ENCODE data around the gene RAD51B.

Gene RAD51B

DNA sequence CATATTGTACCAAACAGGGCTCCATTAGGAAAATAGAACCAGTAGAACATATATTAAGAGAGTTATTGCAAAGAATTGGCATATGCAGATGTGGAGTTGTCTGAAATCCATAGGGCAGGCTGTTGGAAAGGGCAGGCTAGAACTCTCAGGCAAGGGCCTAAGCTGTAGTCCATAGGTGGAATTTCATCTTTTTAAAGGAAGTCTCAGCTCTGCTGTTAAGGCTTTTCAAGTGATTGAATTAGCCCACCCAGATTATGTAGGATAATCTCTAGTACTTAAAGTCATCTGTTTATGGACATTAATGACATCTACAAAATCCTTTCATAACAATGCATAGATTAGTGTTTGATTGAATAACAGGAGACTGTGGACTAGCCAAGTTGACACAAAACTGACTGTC lies 59.4 kb downstream of the RAD51B start:
- Histone ChIP-seq H3K4me3 (ENCODE audit: low read depth, low read length) (no peak overlapping the region), H3K36me3 (replicated peaks) (no peaks in the 10 kb centered on the region), H3K27me3 (replicated peaks) (no peaks in the 10 kb centered on the region), H3K27ac (no peak overlapping the region)
- TF ChIP-seq, protein P1, sequence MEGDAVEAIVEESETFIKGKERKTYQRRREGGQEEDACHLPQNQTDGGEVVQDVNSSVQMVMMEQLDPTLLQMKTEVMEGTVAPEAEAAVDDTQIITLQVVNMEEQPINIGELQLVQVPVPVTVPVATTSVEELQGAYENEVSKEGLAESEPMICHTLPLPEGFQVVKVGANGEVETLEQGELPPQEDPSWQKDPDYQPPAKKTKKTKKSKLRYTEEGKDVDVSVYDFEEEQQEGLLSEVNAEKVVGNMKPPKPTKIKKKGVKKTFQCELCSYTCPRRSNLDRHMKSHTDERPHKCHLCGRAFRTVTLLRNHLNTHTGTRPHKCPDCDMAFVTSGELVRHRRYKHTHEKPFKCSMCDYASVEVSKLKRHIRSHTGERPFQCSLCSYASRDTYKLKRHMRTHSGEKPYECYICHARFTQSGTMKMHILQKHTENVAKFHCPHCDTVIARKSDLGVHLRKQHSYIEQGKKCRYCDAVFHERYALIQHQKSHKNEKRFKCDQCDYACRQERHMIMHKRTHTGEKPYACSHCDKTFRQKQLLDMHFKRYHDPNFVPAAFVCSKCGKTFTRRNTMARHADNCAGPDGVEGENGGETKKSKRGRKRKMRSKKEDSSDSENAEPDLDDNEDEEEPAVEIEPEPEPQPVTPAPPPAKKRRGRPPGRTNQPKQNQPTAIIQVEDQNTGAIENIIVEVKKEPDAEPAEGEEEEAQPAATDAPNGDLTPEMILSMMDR (IDR thresholded peaks at IDR 0.05; ENCODE audit: low read depth, low read length, missing control alignments) = no peak
- no peak for DNase-seq
- in situ Hi-C loops (cut with HindIII; ENCODE audit: low pct_ligation_motif_present, low sequenced_read_pairs) = no loop called here

DNA sequence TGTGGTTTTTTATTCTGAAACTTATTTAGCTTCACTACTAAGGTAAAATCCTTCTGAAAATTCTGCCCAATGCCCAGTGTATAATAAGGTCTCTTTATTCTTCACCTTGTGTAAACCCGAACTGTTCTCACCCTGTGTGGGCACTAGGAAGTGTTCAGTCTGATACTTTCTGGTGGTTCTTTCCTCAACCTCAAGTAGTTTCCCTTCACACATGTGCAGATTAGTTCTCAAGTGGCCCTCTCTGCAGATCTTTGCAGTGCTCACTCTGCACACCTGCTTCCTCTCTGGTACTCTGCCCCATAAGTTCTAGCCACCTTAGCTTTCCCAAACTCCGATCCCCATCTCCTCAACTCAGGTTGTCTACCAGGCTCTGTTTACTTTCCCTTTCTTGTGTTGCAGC lies 61.6 kb downstream of the RAD51B start:
- no peak overlapping the region for H3K27ac ChIP-seq

DNA sequence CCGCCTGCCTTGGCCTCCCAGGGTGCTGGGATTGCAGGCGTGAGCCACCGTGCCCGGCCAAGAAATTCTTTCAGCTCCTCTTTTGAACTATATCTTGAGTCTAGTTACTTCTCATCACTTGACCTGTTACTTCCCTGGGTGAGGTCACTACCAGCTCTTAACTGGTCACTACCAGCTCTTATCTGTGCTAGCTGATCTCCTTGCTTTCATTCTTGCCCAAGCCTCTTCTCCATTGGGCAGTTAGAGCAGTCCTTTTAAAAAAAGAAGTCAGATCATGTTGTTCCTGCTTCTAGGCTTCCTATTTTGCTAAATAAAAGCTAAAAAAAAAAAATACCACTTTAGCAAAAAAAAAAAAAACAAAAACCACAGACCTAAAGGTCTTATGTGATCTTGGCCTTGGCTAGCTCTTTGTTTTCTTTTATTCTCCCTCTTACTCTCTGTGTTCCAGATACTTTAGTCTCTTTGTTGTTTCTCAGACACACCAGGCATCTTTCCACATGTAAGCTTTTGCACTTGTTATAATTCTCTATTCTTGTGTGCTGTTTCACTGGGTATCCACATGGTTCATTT lies 63.5 kb downstream of the RAD51B start:
- Histone ChIP-seq H3K4me3 (ENCODE audit: low read depth, low read length) (no peak overlapping the region), H3K27me3 (replicated peaks) (no peaks in the 10 kb centered on the region), H3K36me3 (replicated peaks) (no peaks in the 10 kb centered on the region), H3K27ac (no peak overlapping the region)
- no peak for DNase-seq
- TF ChIP-seq, protein P1 (IDR thresholded peaks at IDR 0.05; ENCODE audit: low read depth, low read length, missing control alignments) = no peak
- in situ Hi-C loops (cut with HindIII; ENCODE audit: low pct_ligation_motif_present, low sequenced_read_pairs) = no loop called here

More for the DNA sequence above, 61.6 kb downstream of the RAD51B start:
- Histone ChIP-seq H3K36me3 (replicated peaks) (no peaks in the 10 kb centered on the region), H3K27me3 (replicated peaks) (no peaks in the 10 kb centered on the region), H3K4me3 (ENCODE audit: low read depth, low read length) (no peak overlapping the region)
- DNase-seq = no peak
- TF ChIP-seq, protein P1 (IDR thresholded peaks at IDR 0.05; ENCODE audit: low read depth, low read length, missing control alignments) = no peak
- in situ Hi-C loops (cut with HindIII; ENCODE audit: low pct_ligation_motif_present, low sequenced_read_pairs) = no loop called here

DNA sequence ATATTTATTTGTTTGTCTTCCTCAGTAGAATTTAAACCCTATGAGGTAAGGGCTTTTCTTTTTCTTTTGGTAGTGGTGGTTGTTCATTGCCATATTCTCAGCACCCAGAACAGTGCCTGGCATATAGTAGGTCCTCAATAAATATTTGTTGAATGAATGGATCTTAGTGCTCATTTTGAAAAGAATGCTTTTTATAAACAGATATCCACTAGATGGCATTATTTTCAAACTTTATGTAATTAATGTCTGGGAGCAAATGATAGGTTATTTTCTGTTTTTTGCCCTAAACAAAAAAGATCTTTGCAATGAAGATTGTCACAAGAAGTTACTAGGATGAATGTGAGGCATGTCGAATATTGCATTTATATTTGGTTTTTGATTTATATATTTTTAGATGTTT lies 64.1 kb downstream of the RAD51B start:
- H3K27ac ChIP-seq = no peak overlapping the region
- no peak for DNase-seq
- in situ Hi-C loops (cut with HindIII; ENCODE audit: low pct_ligation_motif_present, low sequenced_read_pairs) = no loop called here

DNA sequence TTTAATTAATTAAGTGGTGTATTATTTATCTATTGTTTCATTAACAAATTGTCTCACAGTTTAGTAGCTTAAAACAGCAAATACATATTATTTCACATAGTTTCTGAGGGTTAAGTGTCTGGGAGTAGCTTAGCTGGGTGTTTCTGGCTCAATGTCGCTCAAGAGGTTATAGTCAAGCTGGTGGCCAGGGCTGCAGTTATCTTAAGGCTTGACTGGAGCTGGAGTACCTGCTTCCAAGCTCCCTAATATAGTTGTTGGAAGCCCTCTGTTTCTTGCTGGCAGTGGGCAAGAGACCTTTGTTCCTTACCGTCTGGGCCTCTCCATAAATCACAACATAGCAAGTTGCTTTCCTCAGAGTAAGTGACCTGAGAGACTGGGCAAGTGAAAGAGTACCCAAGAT lies 66.6 kb downstream of the RAD51B start:
- TF ChIP-seq, protein P1 (IDR thresholded peaks at IDR 0.05; ENCODE audit: low read depth, low read length, missing control alignments) = no peak
- in situ Hi-C loops (cut with HindIII; ENCODE audit: low pct_ligation_motif_present, low sequenced_read_pairs) = no loop called here
- no peaks in the 10 kb centered on the region for H3K27me3 ChIP-seq (replicated peaks)
- no peak overlapping the region for H3K27ac ChIP-seq
- no peak overlapping the region for H3K4me3 ChIP-seq (ENCODE audit: low read depth, low read length)
- H3K36me3 ChIP-seq (replicated peaks) = no peaks in the 10 kb centered on the region
- DNase-seq = no peak

More for the DNA sequence above, 64.1 kb downstream of the RAD51B start:
- TF ChIP-seq, protein P1 (IDR thresholded peaks at IDR 0.05; ENCODE audit: low read depth, low read length, missing control alignments) = no peak
- no peak overlapping the region for H3K4me3 ChIP-seq (ENCODE audit: low read depth, low read length)
- no peaks in the 10 kb centered on the region for H3K27me3 ChIP-seq (replicated peaks)
- no peaks in the 10 kb centered on the region for H3K36me3 ChIP-seq (replicated peaks)

DNA sequence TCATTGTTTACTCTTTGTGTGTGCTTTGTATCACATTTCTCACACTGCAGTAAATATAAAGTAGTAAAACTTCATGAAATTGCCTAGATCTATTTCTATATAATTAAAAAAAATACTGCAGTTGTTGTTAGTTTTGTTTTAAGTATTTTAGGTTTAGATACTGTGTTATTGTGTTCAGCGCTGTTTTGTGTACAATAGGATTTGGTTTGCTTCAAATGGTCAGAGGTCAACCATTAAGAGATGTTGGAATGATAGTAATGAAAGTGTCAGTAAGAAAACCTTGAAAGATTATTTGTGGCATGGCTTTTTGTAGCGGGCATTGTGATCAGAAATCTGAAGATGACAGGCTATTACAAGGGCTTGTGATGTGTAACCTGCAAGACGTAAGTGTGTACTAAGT lies 67.9 kb downstream of the RAD51B start:
- no peak overlapping the region for H3K27ac ChIP-seq
- in situ Hi-C loops (cut with HindIII; ENCODE audit: low pct_ligation_motif_present, low sequenced_read_pairs) = no loop called here
- no peaks in the 10 kb centered on the region for H3K36me3 ChIP-seq (replicated peaks)
- no peaks in the 10 kb centered on the region for H3K27me3 ChIP-seq (replicated peaks)
- DNase-seq = no peak
- H3K4me3 ChIP-seq (ENCODE audit: low read depth, low read length) = no peak overlapping the region
- TF ChIP-seq, protein P1 (IDR thresholded peaks at IDR 0.05; ENCODE audit: low read depth, low read length, missing control alignments) = no peak
